GM21447 (cell line): ENCODE results near the gene PPRC1.

ENCODE experiments used
- ATAC-seq: cut with Tn5 transposase; IDR thresholded peaks from one replicate; pipeline ENCODE4 v1.9.1; 2021; ENCODE audit not compliant: unreplicated experiment

Gene PPRC1, protein sequence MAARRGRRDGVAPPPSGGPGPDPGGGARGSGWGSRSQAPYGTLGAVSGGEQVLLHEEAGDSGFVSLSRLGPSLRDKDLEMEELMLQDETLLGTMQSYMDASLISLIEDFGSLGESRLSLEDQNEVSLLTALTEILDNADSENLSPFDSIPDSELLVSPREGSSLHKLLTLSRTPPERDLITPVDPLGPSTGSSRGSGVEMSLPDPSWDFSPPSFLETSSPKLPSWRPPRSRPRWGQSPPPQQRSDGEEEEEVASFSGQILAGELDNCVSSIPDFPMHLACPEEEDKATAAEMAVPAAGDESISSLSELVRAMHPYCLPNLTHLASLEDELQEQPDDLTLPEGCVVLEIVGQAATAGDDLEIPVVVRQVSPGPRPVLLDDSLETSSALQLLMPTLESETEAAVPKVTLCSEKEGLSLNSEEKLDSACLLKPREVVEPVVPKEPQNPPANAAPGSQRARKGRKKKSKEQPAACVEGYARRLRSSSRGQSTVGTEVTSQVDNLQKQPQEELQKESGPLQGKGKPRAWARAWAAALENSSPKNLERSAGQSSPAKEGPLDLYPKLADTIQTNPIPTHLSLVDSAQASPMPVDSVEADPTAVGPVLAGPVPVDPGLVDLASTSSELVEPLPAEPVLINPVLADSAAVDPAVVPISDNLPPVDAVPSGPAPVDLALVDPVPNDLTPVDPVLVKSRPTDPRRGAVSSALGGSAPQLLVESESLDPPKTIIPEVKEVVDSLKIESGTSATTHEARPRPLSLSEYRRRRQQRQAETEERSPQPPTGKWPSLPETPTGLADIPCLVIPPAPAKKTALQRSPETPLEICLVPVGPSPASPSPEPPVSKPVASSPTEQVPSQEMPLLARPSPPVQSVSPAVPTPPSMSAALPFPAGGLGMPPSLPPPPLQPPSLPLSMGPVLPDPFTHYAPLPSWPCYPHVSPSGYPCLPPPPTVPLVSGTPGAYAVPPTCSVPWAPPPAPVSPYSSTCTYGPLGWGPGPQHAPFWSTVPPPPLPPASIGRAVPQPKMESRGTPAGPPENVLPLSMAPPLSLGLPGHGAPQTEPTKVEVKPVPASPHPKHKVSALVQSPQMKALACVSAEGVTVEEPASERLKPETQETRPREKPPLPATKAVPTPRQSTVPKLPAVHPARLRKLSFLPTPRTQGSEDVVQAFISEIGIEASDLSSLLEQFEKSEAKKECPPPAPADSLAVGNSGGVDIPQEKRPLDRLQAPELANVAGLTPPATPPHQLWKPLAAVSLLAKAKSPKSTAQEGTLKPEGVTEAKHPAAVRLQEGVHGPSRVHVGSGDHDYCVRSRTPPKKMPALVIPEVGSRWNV (N-terminal part only)

DNA sequence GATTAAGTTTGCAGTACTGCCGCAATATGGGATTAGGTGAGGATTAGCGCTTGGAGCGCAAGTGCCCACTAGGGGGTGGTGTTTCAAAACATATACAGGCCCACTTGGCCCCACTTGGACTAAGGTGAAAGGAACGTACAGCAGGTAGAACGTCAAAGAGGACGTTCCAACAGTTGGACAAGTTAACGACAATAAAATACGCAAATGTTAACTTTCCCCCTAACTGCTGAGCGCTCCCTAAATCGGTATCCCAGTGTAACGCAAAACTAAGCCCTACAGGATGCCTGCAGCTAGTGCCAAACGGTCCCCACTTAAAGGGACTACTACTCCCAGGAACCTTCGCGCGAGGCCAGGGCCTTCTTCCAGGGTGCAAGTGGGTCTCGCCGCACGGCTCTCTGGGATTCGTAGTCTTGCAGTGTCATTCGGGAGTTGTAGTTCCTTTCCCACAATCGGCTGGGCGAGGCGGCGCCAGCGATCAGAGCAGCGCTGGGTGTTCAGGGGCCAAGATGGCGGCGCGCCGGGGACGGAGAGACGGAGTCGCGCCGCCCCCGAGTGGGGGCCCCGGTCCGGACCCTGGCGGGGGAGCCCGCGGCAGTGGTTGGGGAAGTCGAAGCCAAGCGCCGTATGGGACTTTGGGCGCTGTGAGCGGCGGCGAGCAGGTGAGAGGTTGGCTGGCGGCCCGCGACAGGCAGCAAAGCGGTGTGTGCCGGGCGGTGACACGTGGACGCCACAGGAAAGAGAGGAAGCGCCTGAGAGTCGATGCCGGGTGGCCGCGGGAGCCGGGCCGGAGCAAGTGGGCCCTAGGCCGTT lies at the start of gene PPRC1:
TSS of gene PPRC1 (plus strand) at position 478 of the 810 bp plus-strand sequence. CDS start at position 507, 29 bp downstream.
- ATAC-seq = peak; percentile 91

DNA sequence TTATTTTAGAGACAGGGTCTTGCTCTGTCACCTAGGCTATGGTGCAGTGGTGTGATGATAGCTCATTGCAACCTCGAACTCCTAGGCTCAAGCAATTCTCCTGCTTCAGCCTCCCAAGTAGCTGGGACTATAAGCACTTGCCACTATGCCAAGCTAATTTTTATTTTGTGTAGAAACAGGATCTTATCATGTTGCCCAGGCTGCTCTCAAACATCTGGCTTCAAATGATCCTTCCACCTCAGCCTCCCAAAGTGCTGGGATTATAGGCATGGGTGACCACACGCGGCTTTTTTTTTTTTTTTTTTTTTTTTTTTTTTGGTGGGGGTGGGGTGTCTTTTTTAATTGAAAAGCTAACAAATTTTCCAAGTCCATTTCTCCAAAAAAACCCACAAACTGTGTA lies 49.3 kb upstream of the PPRC1 start:
- no peak for ATAC-seq

DNA sequence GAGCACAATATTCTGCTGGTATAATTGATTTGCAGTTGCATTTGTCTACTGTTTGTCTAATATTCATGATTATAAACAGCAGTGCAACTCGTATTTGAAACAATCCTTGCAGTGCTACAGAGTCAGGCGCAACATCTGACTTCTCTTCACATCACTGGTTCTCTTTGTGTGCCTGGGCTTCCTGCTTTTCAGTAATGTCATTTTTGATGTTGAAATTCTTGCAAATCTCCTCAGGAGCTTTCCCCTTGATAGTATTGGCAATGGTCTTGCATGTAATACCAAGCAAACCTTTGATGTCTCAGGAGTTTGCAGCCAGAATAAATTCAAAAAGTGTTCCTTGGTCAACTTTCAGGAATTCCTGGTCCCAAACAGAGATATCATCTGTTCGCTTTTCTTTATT lies 47.5 kb upstream of the PPRC1 start:
- no peak for ATAC-seq

DNA sequence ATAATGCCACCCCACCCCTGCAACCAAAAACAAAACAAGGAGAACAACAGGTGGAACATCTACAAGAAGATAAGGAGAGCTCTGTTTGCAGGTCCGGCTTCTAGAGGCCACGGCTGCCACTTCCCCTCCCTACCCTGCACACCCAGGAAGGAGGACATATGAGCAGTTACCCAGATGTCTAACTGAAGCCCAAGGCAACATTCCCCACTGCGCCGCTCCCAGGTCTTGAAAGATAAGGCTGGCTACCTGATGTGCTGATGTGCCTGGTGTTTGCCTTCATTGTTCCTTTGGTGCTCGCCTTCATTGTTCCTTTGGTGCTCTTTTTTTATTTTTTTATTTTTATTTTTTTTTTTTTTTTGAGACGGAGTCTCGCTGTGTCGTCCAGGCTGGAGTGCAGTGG lies 46.6 kb upstream of the PPRC1 start:
- ATAC-seq = no peak

DNA sequence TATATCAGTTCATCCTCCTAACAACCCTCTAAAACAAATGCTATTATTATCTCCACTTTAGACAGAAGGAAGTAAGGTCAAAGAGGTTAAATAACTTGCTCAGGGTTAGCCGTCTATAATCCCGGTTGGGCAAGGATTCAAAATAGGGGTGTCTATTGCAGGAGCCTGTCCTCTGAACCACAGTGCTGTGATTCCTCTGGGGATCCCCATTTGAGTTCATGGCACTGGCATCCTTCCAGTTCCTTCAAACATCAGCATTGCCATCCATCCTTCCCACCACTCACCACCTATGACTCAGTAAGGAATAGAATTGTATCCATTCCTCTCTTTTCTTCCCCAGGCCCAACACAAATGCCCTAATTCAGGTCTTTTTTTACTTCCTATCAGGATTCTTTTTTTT lies 42.1 kb upstream of the PPRC1 start:
- no peak for ATAC-seq

DNA sequence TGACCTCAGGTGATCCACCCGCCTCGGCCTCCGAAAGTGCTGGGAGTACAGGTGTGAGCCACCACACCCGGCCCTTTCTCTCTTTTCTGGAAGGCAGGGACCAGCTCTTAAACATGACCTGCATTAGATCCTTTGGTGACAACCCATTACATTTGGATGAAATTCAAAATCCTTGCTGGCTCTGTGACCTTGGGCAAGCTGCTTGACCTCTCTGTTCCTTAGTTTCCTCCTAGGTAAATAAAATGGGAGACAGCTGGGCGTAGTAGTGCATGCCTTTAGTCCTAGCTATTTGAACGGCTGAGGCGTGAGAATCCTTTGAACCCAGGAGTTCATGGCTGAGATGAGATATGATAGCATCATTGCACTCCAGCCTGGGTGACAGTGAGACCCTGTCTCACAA lies 36.4 kb upstream of the PPRC1 start:
- no peak for ATAC-seq

DNA sequence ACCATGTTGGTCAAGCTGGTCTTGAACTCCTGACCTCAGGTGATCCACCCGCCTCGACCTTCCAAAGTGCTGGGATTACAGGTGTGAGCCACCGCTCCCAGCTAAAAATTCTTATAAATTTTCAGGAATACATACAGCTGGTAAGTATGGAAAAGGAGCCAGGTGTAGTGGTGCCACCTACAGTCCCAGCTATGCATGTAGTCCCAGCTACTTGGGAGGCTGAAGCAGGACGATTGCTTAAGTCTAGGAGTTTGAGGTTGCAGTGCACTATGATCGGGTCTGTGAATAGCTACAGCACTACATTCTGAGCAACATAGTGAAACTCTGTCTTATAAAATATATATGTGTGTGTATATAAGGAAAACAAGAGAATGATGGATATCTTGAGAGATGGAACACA lies 31.7 kb upstream of the PPRC1 start:
- no peak for ATAC-seq

DNA sequence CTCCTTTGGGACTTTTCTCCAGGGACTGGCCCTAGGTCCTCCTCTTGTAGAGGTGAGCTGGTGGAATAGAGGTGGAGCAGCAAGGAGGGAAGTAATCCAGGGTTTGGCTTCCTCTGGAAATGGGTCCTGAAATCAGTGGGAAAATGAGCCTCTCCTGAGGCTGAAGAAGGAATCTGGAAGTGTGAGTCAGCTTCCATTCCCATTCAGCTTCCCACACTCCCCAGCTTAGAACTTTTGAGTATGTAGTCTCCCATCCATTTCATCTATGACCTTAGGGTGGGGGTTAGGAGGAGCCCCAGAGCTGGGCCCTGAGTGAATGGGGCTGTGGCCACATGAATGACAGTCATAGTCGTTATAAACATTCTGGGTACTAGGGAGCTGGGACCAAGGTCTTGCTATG lies 30.4 kb upstream of the PPRC1 start:
- no peak for ATAC-seq

DNA sequence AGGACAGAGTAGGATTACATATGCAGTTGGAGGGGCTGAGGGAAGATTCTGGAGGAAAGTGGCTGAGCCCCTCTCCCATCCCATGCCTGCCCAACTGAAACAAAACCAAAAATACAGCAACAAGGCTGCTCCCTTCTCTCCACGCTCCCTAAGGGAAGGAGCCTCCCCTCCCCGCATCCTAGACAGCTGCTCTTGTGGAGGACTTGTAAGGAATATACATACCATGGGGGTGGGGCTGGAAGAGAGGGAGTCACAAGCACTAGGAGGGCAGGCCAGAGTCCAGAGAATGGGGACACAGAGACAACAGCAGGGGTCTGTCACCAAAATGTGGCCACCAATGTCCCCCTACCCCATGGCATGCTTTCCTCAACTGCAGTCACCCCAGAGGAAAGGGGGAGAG lies 25.8 kb upstream of the PPRC1 start:
- ATAC-seq = no peak

DNA sequence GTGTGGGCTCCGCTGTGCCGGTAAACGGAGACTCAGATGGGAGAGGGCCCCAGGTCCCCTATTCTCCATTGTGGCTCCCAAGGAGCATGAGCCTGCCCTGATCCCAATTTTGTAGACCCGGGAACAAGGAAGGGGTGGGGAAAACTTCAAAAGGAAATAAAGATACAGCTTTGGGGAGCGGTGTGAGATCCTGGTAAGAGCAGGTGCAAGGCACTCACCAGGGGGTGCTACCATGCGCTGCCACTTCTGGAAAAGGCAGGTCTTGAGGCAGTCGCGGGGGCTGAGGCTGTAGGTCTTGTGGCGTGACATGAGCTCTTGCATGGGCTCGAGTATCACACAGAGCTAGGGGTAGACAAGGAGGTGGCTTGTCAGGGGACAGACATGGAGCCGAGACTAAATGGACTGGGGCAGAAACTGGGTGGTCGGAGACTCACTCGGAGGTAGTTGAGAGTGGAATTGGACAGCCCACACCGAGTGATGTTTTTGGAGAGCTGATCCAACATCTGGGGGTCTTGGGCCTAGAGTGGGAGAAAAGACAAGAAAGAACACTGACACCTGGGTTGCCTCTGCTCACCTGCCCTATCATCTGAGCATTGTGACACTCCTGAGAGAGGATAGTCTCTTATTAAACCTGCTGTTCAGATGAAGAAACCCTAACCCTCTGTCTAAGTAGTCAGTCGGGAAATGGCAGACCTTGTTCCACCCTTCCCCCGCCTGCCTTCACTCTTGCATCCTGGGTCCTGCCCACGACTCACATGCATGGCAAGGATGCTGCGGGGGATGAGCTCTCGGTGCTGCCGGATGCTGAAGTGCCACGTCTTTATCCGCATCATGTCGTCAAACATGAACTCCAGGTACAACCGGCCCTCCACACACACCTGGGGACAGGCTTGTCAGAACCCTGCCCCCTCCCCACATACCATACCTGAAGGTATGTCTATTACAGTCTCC lies 23.4 kb upstream of the PPRC1 start:
- ATAC-seq = no peak

DNA sequence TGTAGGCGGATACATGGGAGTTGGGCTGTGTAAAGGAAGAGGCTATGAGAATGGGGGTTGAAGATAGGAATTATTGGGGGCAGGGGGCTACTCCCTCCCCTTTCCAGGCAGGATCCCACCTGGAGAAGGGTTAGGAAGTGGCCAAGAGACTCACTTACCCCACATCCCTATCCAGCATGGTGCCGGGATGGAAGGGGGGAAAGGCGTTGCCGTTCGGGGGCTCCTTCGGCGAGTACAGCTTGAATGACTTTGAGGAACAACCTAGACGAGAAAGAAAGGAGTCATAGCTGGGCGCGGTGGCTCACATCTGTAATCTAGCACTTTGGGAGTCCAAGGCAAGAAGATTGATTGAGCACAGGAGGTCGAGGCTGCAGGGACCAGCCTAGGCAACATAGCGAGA lies 21.6 kb upstream of the PPRC1 start:
- ATAC-seq = no peak

DNA sequence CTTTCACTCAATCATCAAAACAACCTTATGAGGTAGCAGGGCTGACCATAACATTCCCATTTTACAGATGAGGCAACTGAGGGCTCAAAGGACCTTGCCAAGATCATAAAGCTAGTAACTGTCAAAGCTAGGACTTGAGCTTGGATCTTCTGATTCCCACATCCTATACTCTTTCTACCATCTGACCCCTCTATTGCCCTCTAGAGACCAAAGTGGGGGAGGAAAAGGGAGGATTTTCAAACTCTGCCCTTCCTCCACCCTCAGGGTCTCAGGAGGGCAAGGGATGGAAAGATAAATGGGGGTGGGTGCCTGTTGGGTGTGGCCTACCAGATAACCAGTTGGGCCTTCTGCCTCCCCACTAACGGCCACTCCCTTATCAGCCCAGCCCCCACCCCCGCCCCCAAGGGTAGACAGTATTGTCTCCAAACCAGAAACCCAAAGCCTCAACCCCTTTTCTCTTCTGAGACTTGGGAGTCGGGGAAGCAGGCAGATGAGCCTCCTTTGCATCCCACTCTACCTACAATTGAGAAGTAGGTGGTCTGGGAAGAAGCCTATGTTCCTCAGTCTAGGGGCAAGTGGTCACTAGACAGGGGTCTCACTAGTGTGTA lies 20.5 kb upstream of the PPRC1 start:
- ATAC-seq = no peak

DNA sequence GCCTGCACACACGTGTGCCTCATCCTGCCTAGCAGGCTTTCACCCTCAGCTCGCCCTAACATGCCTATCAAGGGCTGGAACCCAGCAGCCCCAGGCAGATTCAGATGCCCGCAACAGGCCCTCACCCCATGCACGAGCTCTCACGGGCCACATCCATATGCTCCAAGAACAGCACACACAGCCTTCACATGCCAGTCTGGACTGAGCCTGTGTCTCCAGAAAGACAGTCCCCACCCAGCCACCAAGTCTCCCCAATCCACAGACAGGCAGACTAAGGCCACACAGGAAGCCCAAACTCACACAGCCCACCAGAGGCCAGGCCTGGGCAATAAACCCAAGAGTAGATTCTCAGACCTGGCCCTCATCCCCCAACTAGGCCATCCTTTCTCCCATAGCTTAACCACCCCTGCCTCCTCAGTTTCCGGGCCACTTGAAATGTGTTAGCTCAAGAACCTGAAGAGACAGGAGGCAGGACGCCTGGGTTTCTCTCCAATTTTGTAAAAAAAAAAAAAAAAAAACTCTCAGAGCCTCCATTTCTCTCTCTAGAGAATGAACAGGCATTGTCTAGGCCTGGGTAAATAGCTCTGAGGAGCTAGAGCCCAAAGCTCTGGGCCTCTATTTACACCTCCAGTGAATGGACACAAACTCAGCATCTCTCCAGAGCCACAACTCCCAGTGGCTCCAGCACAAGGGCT lies 19.4 kb upstream of the PPRC1 start:
- ATAC-seq = no peak

DNA sequence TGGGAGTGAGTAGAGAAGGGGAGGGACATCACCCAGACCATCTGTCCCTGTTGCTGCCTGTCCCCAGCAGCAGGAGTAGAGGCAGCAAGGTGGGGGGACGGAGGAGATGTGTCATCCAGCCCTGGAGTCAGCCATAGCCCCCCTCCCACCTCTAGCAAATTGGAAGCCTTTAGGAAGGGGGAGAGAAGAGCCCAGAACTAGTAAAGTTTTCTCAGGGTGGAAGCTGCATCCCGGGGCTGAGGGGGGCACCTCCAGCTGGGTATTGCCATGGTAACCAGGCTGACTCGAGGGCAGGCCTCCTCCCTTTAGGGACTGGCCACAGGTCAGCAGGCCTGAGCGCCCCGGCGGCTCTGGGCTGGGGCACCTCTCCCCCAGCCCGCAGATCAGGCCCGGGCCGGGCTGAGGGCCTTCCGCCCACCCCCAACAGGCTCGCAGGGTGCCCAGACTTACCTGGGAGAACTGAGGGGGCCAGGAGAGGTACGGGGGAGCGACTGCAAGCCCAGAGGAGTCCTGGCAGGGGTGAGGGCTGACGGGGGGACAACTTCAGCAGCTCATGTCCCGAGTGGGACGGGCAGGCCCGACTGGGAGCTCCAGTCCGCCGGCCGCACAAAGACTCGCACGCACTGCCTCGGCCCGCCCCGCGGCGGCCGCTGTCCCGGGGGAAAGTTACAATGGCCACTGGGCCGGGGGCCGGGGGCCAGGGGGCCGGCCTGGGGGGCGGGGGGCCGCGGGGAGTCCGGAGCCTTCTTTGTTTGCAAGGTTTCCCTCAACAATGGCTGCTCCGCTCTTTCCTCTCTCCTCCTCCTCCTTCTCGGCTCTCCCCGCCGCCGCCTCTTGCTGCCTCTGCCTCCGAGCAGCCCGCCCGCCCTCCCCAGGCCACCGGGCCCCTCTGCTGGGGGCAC lies 18.6 kb upstream of the PPRC1 start:
- ATAC-seq = peak; percentile 11

DNA sequence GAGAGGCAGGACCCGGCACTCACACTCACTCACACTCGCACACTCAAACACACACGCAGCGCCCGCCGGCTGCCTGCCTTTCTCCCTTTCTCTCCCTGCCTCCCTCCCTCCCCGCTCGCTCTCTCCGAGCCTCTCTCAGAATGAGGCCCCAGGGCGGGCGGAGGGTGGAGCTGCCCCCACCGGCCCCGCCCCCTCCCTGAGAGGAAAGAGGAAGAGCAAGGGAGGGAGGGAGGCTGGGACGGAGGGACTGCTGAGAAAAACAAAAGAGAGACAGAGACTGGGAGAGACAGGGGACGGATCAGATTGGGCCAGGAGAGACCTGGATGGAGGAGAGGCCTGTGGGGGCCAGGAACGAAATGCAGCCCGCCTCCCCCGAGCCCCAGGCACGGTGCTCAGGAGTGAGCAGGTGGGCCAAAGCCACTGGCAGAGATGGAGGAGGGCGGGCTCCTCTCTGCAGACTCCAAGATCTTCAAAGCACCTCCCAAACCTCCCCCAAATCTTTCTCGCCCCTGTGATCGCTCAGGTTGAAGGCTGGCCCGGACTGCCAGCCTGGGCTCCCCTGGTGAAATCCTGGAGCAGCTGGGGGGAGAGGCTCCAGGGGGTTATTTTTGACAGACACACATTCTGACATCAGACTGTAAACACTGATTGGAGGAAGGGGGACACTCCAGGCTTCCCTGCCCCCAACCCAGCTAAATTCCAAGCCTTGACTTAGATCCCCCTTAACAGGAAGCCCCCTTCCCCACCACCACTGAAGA lies 17.8 kb upstream of the PPRC1 start:
- peak; percentile 61 for ATAC-seq

DNA sequence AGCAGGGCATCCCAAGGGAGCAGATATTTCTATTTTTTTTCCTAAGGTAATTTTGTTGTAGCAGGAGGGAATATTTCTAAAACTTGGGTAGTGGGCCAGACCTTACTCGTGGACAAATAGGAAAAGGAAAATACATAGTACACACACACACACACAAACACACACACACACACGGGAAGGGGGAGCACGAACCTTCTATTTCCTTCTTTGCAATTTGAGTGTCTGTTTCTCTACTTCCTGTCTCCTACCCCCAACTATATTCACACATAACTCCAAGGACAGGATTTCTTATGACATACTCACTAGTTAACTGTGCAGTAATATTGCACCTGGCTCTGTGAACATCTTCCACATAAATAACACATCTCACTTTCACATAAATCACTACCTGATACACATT lies 17.1 kb upstream of the PPRC1 start:
- ATAC-seq = no peak

DNA sequence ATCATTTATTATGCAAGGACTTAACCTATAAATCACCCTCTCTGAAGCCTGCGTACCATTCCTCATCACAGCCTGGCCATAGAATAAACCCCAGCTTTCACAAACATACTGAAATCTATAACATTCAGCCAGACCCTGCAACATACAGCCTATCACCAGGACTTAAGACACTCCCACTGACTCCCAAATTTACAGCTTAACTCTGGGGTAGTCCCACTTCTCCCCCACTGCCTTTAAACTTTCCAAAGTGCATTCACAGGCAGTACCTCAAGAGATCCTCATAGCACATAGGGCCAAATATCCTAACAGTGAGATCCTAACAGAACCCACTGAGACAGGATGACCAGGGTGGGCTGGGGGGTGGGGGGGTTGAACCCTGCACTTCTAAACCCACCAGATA lies 16.2 kb upstream of the PPRC1 start:
- ATAC-seq = no peak
